Hepatocyte (in vitro differentiated cells): ENCODE results near the gene TMEM121B.

Experiments used
- EZH2 ChIP-seq: fragments of 200-600 bp; sonication (generic); IDR thresholded peaks from 2 replicates; pipeline ENCODE4 v1.6.1; 2016; ENCODE audit warnings: antibody characterized with exemption, mild to moderate bottlenecking, borderline replicate concordance
- TF ChIP-seq, protein P1 (sequence below): fragments of 200-600 bp; sonication (generic); IDR thresholded peaks from 2 replicates; pipeline ENCODE4 v1.5.1; 2016; ENCODE audit warnings: antibody characterized with exemption, mild to moderate bottlenecking; ENCODE audit not compliant: poor library complexity

DNA sequence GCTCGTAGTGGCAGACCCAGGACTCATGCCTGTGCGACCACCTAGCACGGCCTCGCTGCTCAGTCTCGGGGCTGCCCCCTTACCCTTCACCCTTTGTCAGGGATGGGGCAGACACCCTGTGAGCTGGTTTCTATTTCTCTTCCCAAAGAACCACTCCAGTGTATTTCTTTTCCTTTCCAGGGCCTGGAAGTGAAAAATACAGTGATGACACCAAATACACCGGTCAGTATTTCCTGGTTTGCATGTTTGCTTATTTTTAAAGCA is 13.7 kb downstream of the TMEM121B start:
- TF ChIP-seq, protein P1, sequence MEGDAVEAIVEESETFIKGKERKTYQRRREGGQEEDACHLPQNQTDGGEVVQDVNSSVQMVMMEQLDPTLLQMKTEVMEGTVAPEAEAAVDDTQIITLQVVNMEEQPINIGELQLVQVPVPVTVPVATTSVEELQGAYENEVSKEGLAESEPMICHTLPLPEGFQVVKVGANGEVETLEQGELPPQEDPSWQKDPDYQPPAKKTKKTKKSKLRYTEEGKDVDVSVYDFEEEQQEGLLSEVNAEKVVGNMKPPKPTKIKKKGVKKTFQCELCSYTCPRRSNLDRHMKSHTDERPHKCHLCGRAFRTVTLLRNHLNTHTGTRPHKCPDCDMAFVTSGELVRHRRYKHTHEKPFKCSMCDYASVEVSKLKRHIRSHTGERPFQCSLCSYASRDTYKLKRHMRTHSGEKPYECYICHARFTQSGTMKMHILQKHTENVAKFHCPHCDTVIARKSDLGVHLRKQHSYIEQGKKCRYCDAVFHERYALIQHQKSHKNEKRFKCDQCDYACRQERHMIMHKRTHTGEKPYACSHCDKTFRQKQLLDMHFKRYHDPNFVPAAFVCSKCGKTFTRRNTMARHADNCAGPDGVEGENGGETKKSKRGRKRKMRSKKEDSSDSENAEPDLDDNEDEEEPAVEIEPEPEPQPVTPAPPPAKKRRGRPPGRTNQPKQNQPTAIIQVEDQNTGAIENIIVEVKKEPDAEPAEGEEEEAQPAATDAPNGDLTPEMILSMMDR = no peak
- TF ChIP-seq EZH2 = no peak
